NCI-H187 (cell line): Measurements from ENCODE around the gene COQ2.
"Not testable (repeated sequence)": the region's sequence is repeated elsewhere in the genome, so short reads cannot be mapped to it uniquely, and the experiment has no call there.

ENCODE experiments used
- DNase-seq, 2 experiments: peaks; one replicate each; lab custom pipeline; 2025; lab: John Stamatoyannopoulos, UW

The COQ2 gene

GRCh38 chr4:83247415-83248357 lies 36.9 kb downstream of the COQ2 start:
- DNase-seq: no peak

GRCh38 chr4:83241132-83241531 lies 43.5 kb downstream of the COQ2 start:
- no peak for DNase-seq

- no peak for DNase-seq
Observed at GRCh38 chr4:83240379-83240875, 44.2 kb downstream of the COQ2 start.

- no peak for DNase-seq
Observed at GRCh38 chr4:83238393-83239248, 46.0 kb downstream of the COQ2 start.

- peak; percentile 32 to 51 for DNase-seq
Observed at GRCh38 chr4:83237591-83237990, 47.0 kb downstream of the COQ2 start.

GRCh38 chr4:83235645-83236133 lies 48.9 kb downstream of the COQ2 start:
- DNase-seq: not testable (repeated sequence)

GRCh38 chr4:83234902-83235644 lies 49.5 kb downstream of the COQ2 start:
- no peak for DNase-seq

GRCh38 chr4:83234387-83234786 lies 50.2 kb downstream of the COQ2 start:
- DNase-seq: not testable (repeated sequence)

GRCh38 chr4:83232082-83232481 lies 52.5 kb downstream of the COQ2 start:
- DNase-seq: no peak

- no peak for DNase-seq
Observed at GRCh38 chr4:83231620-83232076, 53.0 kb downstream of the COQ2 start.

- no peak for DNase-seq
Observed at GRCh38 chr4:83230928-83231327, 53.7 kb downstream of the COQ2 start.

GRCh38 chr4:83229791-83230190 lies 54.8 kb downstream of the COQ2 start:
- no peak for DNase-seq

- no peak for DNase-seq
Observed at GRCh38 chr4:83228231-83228630, 56.4 kb downstream of the COQ2 start.

GRCh38 chr4:83224502-83225197 lies 59.9 kb downstream of the COQ2 start:
- DNase-seq: no peak

- no peak for DNase-seq
Observed at GRCh38 chr4:83223781-83224180, 60.8 kb downstream of the COQ2 start.

GRCh38 chr4:83221897-83222441 lies 62.6 kb downstream of the COQ2 start:
- no peak for DNase-seq

GRCh38 chr4:83219344-83220331 lies 65.0 kb downstream of the COQ2 start:
- peak in 1 of 2 experiments; percentile 11 for DNase-seq

- no peak for DNase-seq
Observed at GRCh38 chr4:83217721-83218522, 66.7 kb downstream of the COQ2 start.
